Stimulated activated naive CD8-positive, alpha-beta T cell treated with anti-CD3 and anti-CD28 coated beads, Interleukin-15, Interleukin-2, amounts not matched to agents 100 ng/mL and 50 ng/mL, for 24 hours (primary cell): ENCODE results near the gene KLK12.

Experiments used
- H3K27ac Mint-ChIP-seq: one replicate; pipeline ENCODE4 v1.8.0; 2021; ENCODE audit warnings: mild to moderate bottlenecking, mixed read lengths
- H3K27me3 Mint-ChIP-seq: one replicate; pipeline ENCODE4 v1.8.0; 2021; ENCODE audit warnings: mixed read lengths
- H3K36me3 Mint-ChIP-seq: one replicate; pipeline ENCODE4 v1.8.0; 2021; ENCODE audit warnings: low read depth, mixed read lengths
- H3K4me1 Mint-ChIP-seq: one replicate; pipeline ENCODE4 v1.8.0; 2021; ENCODE audit warnings: low read depth, mixed read lengths
- H3K4me3 Mint-ChIP-seq: one replicate; pipeline ENCODE4 v1.8.0; 2021; ENCODE audit warnings: mild to moderate bottlenecking, mixed read lengths
- H3K9me3 Mint-ChIP-seq: one replicate; pipeline ENCODE4 v1.8.0; 2021; ENCODE audit warnings: mixed read lengths

KLK12 gene

DNA sequence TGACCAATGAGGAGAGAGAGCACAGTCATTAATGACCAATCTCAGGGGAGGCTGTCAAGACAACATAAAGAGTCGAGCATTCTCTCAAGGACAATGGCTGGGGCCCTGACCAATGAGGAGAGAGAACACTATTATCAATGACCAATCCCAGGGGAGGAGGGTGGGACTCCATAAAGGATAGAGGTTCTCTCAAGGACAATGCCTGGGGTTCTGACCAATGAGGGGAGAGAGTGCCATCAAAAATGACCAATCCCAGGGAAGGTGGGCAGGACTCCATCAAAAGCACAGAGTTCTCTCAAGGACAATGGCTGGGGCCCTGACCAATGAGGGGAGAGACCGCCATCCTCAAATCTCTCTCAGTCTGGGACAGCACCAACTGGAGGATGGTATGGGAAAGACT lies 5.1 kb downstream of the KLK12 start:
- H3K27ac Mint-ChIP-seq: no peak overlapping the region

GRCh38 chr19:51027873-51028272 lies 6.9 kb downstream of the KLK12 start:
- H3K4me1 Mint-ChIP-seq: no peaks in the 10 kb centered on the region
- H3K27me3 Mint-ChIP-seq: peaks cover 16% of the 10 kb centered on the region

More for the DNA sequence above, 5.1 kb downstream of the KLK12 start:
- no peaks in the 10 kb centered on the region for H3K4me1 Mint-ChIP-seq
- no peaks in the 10 kb centered on the region for H3K36me3 Mint-ChIP-seq
- H3K27me3 Mint-ChIP-seq: peaks cover 10% of the 10 kb centered on the region
- H3K9me3 Mint-ChIP-seq: no peaks in the 10 kb centered on the region
- H3K4me3 Mint-ChIP-seq: no peak overlapping the region

GRCh38 chr19:51027126-51027806 lies 7.5 kb downstream of the KLK12 start:
- H3K4me1 Mint-ChIP-seq: no peaks in the 10 kb centered on the region

More at GRCh38 chr19:51027873-51028272, 6.9 kb downstream of the KLK12 start:
- H3K9me3 Mint-ChIP-seq: no peaks in the 10 kb centered on the region
- no peaks in the 10 kb centered on the region for H3K36me3 Mint-ChIP-seq
- no peak overlapping the region for H3K27ac Mint-ChIP-seq
- H3K4me3 Mint-ChIP-seq: no peak overlapping the region

DNA sequence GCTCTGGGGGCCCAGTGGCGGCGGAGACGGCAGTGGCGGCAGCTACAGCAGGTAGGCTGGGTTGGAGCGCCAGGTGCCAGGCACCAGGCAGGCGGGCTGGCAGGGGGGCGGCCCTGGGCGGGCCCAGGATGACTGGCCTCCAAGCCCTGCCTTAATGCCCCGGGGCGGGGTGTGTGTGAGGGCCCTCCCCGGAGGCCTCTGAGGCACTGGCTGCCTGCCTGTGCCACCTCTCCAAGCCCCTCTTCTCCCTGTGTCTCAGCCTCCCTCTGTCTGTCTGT lies 8.3 kb downstream of the KLK12 start, which contains the start of gene KLK11:
TSS of gene KLK11 (minus strand) at position 63 of the 278 bp plus-strand sequence. CDS start 985 bp downstream, outside the sequence.
- no peak within 1 kb of the TSS for H3K4me3 Mint-ChIP-seq
- no peaks in the 10 kb centered on the region for H3K9me3 Mint-ChIP-seq
- no peaks in the 10 kb centered on the region for H3K36me3 Mint-ChIP-seq
- no peaks in the 10 kb centered on the region for H3K4me1 Mint-ChIP-seq
- H3K27me3 Mint-ChIP-seq: peaks cover 25% of the 10 kb centered on the region
- H3K27ac Mint-ChIP-seq: no peak within 1 kb of the TSS

More at GRCh38 chr19:51027126-51027806, 7.5 kb downstream of the KLK12 start:
- Mint-ChIP-seq H3K4me3 (no peak overlapping the region), H3K27ac (no peak overlapping the region), H3K36me3 (no peaks in the 10 kb centered on the region), H3K27me3 (peaks cover 23% of the 10 kb centered on the region), H3K9me3 (no peaks in the 10 kb centered on the region)

- Mint-ChIP-seq H3K4me3 (no peak overlapping the region), H3K27me3 (peaks cover 30% of the 10 kb centered on the region), H3K9me3 (no peaks in the 10 kb centered on the region), H3K4me1 (no peaks in the 10 kb centered on the region), H3K36me3 (no peaks in the 10 kb centered on the region), H3K27ac (no peak overlapping the region)
Measured at GRCh38 chr19:51025809-51026553, 8.8 kb downstream of the KLK12 start.

DNA sequence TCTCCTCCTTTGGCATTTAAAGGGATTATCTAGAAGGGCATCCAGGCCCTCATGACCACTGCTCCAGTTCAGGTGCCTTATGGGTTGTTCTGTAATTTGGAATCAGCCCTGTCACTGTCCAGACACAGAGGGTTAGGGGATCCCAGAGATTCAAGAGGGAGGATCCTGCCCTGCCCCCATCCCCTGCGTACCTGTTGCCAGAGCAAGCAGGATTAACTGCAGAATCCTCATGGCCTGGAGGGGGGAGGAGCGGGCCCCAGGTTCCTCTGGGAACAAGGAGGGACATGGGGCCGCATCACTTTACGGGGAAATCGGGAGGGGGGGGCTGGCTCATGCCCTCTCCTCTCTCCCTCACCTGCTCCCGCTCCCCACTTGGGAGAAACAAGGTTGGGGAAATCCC lies 9.4 kb downstream of the KLK12 start:
- H3K9me3 Mint-ChIP-seq: no peaks in the 10 kb centered on the region
- H3K27me3 Mint-ChIP-seq: peaks cover 34% of the 10 kb centered on the region

GRCh38 chr19:51024924-51025323 lies 9.9 kb downstream of the KLK12 start:
- peaks cover 39% of the 10 kb centered on the region for H3K27me3 Mint-ChIP-seq

More for the DNA sequence above, 9.4 kb downstream of the KLK12 start:
- no peak overlapping the region for H3K4me3 Mint-ChIP-seq
- H3K4me1 Mint-ChIP-seq: no peaks in the 10 kb centered on the region
- no peaks in the 10 kb centered on the region for H3K36me3 Mint-ChIP-seq
- no peak overlapping the region for H3K27ac Mint-ChIP-seq

GRCh38 chr19:51023946-51024345 lies 10.9 kb downstream of the KLK12 start:
- Mint-ChIP-seq H3K36me3 (no peaks in the 10 kb centered on the region), H3K4me3 (no peak overlapping the region), H3K27me3 (peaks cover 42% of the 10 kb centered on the region), H3K9me3 (no peaks in the 10 kb centered on the region), H3K4me1 (no peaks in the 10 kb centered on the region), H3K27ac (no peak overlapping the region)

More at GRCh38 chr19:51024924-51025323, 9.9 kb downstream of the KLK12 start:
- Mint-ChIP-seq H3K27ac (no peak overlapping the region), H3K36me3 (no peaks in the 10 kb centered on the region), H3K4me3 (no peak overlapping the region), H3K4me1 (no peaks in the 10 kb centered on the region), H3K9me3 (no peaks in the 10 kb centered on the region)

DNA sequence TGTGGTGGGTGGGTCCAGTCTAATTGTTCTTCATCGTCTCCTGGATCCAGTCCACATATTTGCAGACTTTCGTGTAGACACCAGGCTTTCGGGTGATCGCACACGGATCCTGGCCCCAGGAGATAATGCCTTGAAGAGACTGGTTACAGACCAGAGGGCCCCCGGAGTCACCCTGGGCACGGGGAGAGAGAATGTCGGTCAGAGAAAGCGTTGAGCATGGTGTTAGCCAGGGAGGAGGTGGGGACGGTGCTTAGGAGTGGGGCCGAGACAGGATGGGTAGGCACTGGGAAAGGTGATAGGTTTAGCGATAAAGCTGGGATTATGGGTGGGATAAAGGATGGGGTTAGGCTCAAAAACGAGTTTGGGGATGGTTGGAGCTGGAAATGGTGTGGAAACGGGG lies 12.3 kb downstream of the KLK12 start:
- Mint-ChIP-seq H3K4me1 (peaks cover 8% of the 10 kb centered on the region), H3K27ac (no peak overlapping the region), H3K27me3 (peaks cover 54% of the 10 kb centered on the region), H3K4me3 (no peak overlapping the region), H3K9me3 (no peaks in the 10 kb centered on the region), H3K36me3 (no peaks in the 10 kb centered on the region)

DNA sequence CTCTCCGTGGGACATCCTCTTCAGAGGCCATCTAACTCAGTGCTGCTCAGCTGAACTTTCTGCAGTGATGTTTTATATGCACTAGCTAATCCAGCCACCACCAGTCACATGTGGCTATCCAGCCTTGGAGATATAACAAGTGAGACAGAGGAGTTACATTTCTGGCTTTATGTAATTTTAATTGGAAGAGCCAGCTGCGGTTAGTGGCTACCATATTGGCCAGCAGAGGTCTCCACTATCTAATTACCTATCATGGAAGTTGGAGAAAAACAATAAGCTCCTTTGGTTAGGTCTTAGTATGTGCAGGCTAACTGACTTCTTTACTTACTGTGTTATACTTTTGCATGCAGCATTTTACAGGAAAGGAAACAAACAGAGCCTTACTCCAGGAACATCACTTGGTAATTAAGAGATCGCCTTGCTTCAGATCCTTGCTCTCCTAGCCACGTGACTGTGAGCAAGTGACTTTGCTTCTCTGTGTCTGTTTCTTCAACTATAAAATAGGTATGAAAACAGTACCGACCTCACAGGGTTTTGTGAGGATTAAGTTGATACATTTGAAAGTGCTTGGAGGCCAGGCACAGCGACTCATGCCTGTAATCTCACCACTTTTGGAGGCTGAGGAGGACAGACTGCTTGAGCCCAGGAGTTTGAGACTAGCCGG lies 13.7 kb downstream of the KLK12 start:
- Mint-ChIP-seq H3K27ac (no peak overlapping the region), H3K4me1 (peaks cover 15% of the 10 kb centered on the region), H3K9me3 (no peaks in the 10 kb centered on the region), H3K4me3 (no peak overlapping the region), H3K27me3 (peaks cover 61% of the 10 kb centered on the region), H3K36me3 (no peaks in the 10 kb centered on the region)

DNA sequence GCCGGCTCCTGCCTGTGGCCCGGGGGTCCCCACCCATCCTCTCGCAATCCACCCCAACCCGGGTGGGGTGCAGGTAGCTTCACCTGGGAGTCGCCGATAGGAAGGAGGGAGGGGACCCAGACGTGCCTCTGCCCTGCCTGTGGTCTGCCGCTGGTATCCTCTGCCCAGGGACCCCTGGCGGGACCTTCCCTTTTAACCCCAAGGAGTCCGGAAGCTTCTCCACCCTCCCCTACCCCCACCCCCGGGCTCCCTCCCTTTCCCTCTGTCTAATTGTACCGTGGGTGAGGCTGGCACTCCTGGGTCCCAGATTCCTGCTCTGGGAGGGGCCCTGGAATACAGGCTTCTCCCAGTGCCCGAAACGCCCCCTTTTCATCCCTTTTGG lies 15.3 kb downstream of the KLK12 start, which contains the start of gene KLK10:
TSS of gene KLK10 (minus strand) at position 166 of the 382 bp plus-strand sequence. CDS start 579 bp downstream, outside the sequence.
- Mint-ChIP-seq H3K27me3 (peaks cover 75% of the 10 kb centered on the region), H3K27ac (no peak within 1 kb of the TSS), H3K4me3 (peak within 1 kb of the TSS; percentile 24), H3K36me3 (no peaks in the 10 kb centered on the region), H3K4me1 (peaks cover 15% of the 10 kb centered on the region), H3K9me3 (no peaks in the 10 kb centered on the region)

DNA sequence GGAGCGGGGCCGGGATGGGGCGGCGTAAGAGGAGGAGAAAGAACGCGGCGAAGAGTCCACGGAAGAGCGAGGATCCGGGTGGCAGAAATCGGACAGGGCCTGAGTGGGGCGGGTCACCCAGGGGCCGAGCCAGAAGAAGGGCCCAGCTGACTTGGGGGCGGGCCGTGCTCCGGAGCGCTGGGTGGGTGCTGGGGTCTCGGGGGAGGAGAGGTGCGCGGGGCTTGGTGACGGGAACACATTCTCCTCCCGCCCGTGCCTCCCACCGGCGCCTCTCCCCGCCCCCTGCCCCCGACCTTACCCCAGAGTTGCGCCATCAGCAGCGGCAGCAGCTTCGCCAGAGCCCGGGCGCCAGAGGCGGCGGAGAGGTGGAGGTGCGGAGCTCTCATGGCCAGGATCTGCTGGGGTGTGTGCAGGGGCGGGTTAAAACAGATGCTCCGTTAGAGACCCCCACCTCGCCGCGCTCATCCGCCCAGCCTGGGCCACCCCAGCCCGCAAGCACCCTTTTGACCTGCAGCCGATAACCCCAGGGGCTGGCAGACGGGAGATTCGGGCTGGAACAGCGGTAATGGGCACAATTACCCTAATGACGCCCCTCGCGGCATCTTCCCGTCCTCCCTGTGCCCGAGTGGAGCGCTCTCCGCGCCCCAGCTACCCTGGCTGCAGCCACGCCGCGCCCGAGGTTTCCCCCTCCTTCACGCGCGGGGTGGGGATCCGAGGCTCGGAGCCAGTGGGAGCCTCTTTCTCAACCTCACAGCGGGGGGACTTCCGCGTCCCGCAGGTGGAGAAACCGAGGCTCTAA lies 15.9 kb downstream of the KLK12 start:
- Mint-ChIP-seq H3K27me3 (peaks cover 78% of the 10 kb centered on the region), H3K9me3 (no peaks in the 10 kb centered on the region), H3K36me3 (no peaks in the 10 kb centered on the region), H3K4me3 (peak overlapping the region; percentile 24), H3K4me1 (peaks cover 15% of the 10 kb centered on the region), H3K27ac (no peak overlapping the region)

DNA sequence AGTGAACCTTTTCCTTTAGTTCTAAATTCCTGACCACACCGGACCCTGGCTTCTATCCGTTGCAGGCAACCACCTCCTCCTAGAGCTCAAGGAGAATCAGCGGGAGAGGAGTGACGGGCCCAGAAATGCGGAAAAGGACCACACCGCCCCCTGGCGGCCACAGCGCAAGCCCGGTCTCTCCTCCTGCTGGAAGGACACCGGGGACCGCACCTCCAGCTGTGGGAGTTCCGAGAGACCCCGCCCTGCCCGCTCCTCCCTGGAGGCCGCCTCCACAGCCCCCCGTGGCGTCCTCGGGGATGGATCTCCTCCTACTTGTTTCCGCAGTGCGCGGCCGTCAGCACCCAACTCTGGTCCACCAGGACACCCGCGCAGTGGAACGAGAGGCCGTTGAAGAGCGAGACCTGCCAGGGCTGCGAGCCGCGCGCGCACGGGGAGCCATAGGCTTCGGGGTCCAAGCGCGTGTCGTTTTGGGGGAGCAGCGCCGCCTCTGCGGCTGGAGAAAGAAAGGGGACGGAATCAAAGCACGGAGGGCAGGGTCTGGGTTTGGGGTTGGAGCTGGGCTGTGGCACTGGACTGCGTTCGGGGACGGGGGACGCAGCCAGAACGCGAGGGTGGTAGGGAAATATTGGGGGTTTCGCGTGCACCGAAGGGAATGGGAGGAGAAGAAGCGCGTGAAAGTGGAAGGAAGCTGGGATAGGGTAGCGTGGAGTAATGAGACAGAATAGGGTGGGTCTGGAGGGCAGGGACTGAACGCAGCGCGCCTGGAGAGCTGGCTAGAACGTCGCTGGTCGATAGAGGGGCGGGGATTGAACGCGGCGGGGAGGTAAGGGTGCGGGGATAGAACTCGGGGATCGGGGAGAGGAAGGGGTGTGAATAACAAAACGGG lies 17.8 kb downstream of the KLK12 start:
- Mint-ChIP-seq H3K4me1 (peaks cover 15% of the 10 kb centered on the region), H3K27me3 (peaks cover 70% of the 10 kb centered on the region), H3K27ac (no peak overlapping the region), H3K36me3 (no peaks in the 10 kb centered on the region), H3K9me3 (no peaks in the 10 kb centered on the region), H3K4me3 (peak overlapping the region; percentile 1)
